GM21737 (cell line): ENCODE results near the gene TIMMDC1.

Experiments
- ATAC-seq: cut with Tn5 transposase; IDR thresholded peaks from one replicate; pipeline ENCODE4 v1.9.1; 2021; ENCODE audit warnings: mild to moderate bottlenecking, moderate library complexity; ENCODE audit not compliant: unreplicated experiment

The TIMMDC1 gene

GRCh38 chr3:119498186-119499011, at the start of gene TIMMDC1:
TSS of gene TIMMDC1 (plus strand) at chr3:119498547. CDS start at chr3:119498734, 187 bp downstream.
- peak; percentile 99 for ATAC-seq

- no peak for ATAC-seq
Measured at GRCh38 chr3:119453822-119454221, 44.5 kb upstream of the TIMMDC1 start.

- no peak for ATAC-seq
Measured at GRCh38 chr3:119456469-119456868, 41.9 kb upstream of the TIMMDC1 start.

- ATAC-seq: no peak
Measured at GRCh38 chr3:119457246-119457645, 41.1 kb upstream of the TIMMDC1 start.

- ATAC-seq: peak; percentile 91
Measured at GRCh38 chr3:119463171-119464169, 34.9 kb upstream of the TIMMDC1 start, which contains the start of gene TMEM39A. TSS of gene TMEM39A (minus strand) at chr3:119463615. CDS start at chr3:119462074, 1,541 bp downstream.

GRCh38 chr3:119468041-119468440, 30.3 kb upstream of the TIMMDC1 start:
- no peak for ATAC-seq

GRCh38 chr3:119469418-119470189, 28.7 kb upstream of the TIMMDC1 start:
- ATAC-seq: peak; percentile 2

GRCh38 chr3:119470866-119471265, 27.5 kb upstream of the TIMMDC1 start:
- no peak for ATAC-seq

- no peak for ATAC-seq
Measured at GRCh38 chr3:119481079-119481478, 17.3 kb upstream of the TIMMDC1 start.

- no peak for ATAC-seq
Measured at GRCh38 chr3:119483101-119483500, 15.2 kb upstream of the TIMMDC1 start.

- no peak for ATAC-seq
Measured at GRCh38 chr3:119485563-119485962, 12.8 kb upstream of the TIMMDC1 start.

- ATAC-seq: no peak
Measured at GRCh38 chr3:119490153-119490552, 8.2 kb upstream of the TIMMDC1 start.

- ATAC-seq: no peak
Measured at GRCh38 chr3:119492128-119492527, 6.2 kb upstream of the TIMMDC1 start.

- ATAC-seq: no peak
Measured at GRCh38 chr3:119492810-119493209, 5.5 kb upstream of the TIMMDC1 start.

GRCh38 chr3:119494597-119494996, 3.8 kb upstream of the TIMMDC1 start:
- ATAC-seq: no peak

GRCh38 chr3:119497820-119498185, 544 bp upstream of the TIMMDC1 start:
- no peak for ATAC-seq

GRCh38 chr3:119500265-119500664, 1.9 kb downstream of the TIMMDC1 start:
- ATAC-seq: no peak

- no peak for ATAC-seq
Measured at GRCh38 chr3:119500901-119501300, 2.6 kb downstream of the TIMMDC1 start.

- ATAC-seq: no peak
Measured at GRCh38 chr3:119506631-119507030, 8.3 kb downstream of the TIMMDC1 start.

GRCh38 chr3:119507404-119507803, 9.1 kb downstream of the TIMMDC1 start:
- no peak for ATAC-seq
